22Rv1 (cell line): ENCODE results near the gene DDX5.

Experiments used
- ZFX ChIP-seq: fragments of 450-650 bp; IDR thresholded peaks from 2 replicates; pipeline ENCODE4 v1.6.1; 2017; ENCODE audit warnings: antibody characterized with exemption, borderline replicate concordance
- TF ChIP-seq, protein P1 (sequence below): fragments of 450-650 bp; IDR thresholded peaks from 2 replicates; pipeline ENCODE4 v1.5.1; 2017; ENCODE audit warnings: mild to moderate bottlenecking

DNA sequence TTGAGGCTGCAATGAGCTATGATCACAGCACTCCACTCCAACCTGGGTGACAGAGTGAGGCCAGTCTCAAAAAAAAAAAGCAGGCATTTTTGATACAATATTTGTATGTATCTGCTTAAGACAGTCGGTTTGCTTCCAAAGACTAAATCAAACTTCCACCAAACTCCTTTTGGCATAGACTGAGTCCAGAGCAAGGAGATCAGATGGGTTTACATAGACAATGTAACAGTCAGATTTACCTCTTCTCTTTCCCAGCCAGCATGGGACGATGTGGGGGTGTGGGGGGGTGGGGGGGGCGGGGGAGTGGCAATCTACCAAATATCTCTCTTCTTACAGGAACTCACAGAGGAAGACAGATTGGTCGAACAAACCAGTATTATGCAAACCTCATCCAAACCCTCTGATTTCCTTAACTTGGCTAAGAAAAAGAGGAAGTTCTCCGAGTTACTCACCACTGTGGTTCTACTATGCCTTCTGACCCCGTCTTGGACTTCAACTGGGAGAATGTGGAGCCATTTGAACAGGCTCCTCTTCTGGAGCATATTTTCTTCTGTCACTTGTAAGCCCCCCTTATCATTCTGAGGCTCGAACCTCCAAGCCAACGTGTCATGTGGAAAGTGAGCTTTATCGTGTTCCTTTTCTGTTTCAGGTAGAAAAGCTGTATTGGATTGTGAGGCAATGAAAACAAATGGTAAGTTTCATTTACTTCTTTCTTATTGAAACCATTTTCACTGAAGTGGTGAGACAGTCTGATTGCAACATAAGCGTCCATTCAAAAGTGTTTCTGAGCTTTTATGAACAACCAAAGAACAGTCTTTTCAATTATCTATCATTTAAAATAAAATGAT, 57.2 kb downstream of the DDX5 start, which contains the start of gene MILR1:
- TF ChIP-seq, protein P1, sequence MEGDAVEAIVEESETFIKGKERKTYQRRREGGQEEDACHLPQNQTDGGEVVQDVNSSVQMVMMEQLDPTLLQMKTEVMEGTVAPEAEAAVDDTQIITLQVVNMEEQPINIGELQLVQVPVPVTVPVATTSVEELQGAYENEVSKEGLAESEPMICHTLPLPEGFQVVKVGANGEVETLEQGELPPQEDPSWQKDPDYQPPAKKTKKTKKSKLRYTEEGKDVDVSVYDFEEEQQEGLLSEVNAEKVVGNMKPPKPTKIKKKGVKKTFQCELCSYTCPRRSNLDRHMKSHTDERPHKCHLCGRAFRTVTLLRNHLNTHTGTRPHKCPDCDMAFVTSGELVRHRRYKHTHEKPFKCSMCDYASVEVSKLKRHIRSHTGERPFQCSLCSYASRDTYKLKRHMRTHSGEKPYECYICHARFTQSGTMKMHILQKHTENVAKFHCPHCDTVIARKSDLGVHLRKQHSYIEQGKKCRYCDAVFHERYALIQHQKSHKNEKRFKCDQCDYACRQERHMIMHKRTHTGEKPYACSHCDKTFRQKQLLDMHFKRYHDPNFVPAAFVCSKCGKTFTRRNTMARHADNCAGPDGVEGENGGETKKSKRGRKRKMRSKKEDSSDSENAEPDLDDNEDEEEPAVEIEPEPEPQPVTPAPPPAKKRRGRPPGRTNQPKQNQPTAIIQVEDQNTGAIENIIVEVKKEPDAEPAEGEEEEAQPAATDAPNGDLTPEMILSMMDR, result no peak
- no peak for TF ChIP-seq ZFX
